Left ventricle myocardium superior (tissue), 1 donor: Measurements from ENCODE around the gene WNT5B. TPM values are rescaled to one million over a fixed set of nuclear protein-coding genes. Genes with fewer than 3 reads are reported as not detected.
"Not testable (repeated sequence)": the region's sequence is repeated elsewhere in the genome, so short reads cannot be mapped to it uniquely, and the experiment has no call there.

Experiments used
- ATAC-seq: fragments of 200-7000 bp; cut with Tn5 transposase; one replicate; pipeline ENCODE4 v1.9.1; 2020; ENCODE audit warnings: mild to moderate bottlenecking, moderate library complexity
- DNase-seq: peaks from one replicate; pipeline ENCODE4 v3.0.0-alpha.2; 2020
- intact Hi-C: fragments of 100-400 bp; cut with micrococcal nuclease; formaldehyde crosslinking; loops from one replicate; pipeline ENCODE4 v1.11.0; 2022
- total RNA-seq: library from RNA; stranded (reverse); fragmentation: NEBNext Ultra II Directional; extraction: Animal tissue kit (Norgen Biotek cat#: 25700); gene quantifications from one replicate; pipeline ENCODE4 v1.2.1, GENCODE V29; 2021
- donor health status: DM: no; HTN: yes; CAD: no; lungs with severe emphysema.

WNT5B gene
- total RNA-seq, 1 donor from 2014 or later: 2.4 TPM

DNA sequence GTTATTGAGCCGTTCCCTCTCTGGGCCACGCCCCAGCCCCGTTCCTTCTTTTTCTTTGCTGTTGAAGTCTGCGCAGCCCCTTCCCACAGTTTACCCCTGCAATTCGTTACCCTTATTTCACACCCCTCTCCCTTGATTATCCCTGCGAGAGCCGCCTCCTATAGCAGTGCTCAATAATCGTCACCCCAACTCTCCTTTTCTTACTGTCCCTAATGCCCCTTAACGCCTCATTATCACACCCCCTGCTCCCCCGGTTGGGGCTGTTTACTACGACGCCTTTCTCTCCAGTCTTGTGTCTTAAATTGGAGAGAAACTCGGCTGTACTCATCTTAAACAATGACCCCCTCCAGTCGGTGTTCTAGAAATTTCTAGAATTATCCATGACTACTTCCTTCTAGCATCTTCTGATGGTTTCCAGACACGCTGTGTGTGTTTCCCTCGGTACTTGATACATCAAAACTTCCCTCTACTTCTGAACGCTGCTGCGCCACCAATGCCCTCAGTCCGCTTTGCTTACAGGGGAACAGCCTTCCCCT lies 33.9 kb upstream of the WNT5B start:
- intact Hi-C loops: no loop called here
- DNase-seq (no peak), ATAC-seq (peak; percentile 18)

GRCh38 chr12:1595690-1596347 lies 33.2 kb upstream of the WNT5B start:
- intact Hi-C loops: no loop called here
- DNase-seq (no peak), ATAC-seq (no peak)

GRCh38 chr12:1598757-1599156 lies 30.3 kb upstream of the WNT5B start:
- ATAC-seq (no peak), DNase-seq (no peak)
- intact Hi-C loops: no loop called here

- intact Hi-C loops, ATAC-seq, DNase-seq: not testable (repeated sequence)
Observed at GRCh38 chr12:1602706-1603105, 26.3 kb upstream of the WNT5B start.

DNA sequence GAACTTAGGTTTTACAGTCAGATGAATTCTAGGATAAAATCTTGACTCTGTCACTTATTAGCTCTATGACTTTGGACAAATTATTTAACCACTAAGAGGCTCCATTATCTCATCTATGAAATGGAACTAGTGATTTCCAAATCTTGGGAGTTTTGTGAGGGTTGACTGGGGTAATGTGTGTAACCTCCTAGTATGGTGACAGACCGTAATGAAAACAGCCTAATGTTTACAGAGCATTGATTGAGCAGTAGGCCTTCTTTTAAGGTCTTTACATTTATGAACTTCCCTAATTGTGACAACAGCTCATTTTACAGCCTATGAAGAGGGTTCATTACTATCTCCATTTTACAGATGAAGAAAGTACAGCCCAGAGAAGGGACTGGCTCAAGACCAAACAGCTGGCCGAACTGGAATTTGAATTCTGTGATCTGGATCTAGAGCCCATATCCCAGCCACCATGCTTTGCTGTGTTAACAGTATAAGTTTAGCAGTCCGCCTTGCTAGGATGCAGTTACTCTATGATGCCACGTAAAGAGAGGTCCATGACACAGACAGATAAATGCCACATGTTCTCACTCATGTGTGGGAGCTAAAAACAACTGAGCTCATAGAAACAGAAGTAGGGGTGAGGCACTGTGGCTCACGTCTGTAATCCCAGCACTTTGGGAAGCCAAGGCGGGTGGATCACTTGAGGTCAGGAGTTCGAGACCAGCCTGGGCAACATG lies 25.6 kb upstream of the WNT5B start:
- intact Hi-C loops: no loop called here
- DNase-seq: no peak
- no peak for ATAC-seq

- intact Hi-C loops: no loop called here
- ATAC-seq (no peak), DNase-seq (no peak)
Observed at GRCh38 chr12:1604464-1604863, 24.6 kb upstream of the WNT5B start.

DNA sequence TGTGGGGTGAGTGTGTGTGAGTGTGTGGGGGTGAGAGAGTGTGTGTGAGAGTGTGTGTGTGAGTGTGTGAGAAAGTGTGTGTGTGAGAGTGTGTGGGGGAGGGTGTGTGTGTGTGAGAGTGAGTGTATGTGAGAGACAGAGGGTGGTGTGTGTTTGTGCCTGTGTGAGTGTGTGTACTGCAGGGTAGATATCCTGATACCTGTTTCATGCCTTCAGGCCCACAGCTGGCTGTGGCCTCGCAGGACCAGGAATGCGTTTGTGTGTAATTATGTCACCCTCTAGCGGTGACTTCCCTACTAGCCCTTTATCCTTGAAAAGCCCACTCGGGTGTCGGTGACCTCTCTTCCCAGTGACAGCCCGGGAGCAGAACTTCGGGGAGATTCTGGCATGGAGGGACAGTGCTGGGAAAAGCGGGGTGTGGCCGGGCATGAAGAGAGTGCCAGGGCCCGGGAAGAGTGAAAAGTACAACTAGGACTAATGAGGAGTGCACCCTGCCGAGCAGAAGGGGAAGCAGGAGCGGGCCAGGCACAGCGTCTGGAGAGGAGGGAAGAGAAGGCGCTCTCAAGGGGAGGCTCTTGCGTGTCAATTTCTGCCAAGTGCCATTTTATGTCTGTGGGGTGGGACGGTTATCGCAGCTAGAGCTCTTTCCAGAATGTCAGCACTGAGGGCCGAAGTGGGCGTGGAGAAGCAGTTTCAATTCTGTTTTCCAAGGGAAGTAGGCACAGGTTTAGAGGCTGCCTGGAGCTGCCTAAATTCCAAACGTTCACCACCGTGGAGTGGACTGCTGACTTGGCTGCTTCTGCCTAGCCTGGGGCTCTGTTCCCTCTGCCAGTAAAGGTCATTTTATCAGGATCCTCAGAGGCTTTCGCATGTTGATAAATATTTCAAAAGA lies 23.7 kb upstream of the WNT5B start:
- DNase-seq (peak; percentile 78), ATAC-seq (peak; percentile 84)
- intact Hi-C loops: no loop called here

DNA sequence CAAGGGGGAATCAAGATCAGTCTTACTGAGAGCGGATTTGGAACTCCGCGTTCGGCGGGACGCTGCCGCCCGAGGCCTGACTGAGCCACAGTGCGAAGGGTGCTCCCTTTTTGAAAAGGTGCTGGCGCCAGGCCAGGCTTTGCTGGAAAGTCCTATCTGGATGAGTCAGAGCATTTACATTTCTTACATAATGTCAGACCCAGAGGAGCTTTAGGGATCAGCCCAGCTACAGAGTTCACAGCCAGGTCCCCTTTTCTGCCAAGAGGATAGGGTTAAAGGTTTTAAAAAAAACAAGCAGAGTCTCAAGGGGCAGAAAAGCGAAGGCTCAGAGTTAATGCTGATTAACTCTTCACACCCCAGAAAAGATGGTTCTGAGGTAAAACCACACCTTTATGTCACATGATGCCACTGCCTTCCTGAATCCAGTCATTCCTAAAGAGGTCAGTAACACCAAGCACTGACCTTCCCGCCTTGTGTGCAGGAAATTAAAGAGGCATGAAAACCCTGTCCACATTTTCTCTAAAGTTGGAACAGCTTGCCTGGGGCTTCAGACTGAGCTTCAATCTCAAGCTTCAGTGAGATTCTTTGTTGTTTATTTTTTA lies 22.9 kb upstream of the WNT5B start:
- DNase-seq (peak; percentile 97), ATAC-seq (peak; percentile 81)
- intact Hi-C loops: no loop called here

GRCh38 chr12:1607940-1608712 lies 20.9 kb upstream of the WNT5B start:
- intact Hi-C loops: no loop called here
- DNase-seq (no peak), ATAC-seq (no peak)

- DNase-seq (no peak), ATAC-seq (peak; percentile 0)
- intact Hi-C loops: no loop called here
Observed at GRCh38 chr12:1608713-1609119, 20.3 kb upstream of the WNT5B start.

- intact Hi-C loops: no loop called here
- no peak for ATAC-seq
- no peak for DNase-seq
Observed at GRCh38 chr12:1610072-1610643, 18.9 kb upstream of the WNT5B start.

- ATAC-seq (peak; percentile 57), DNase-seq (no peak)
- intact Hi-C loops: no loop called here
Observed at GRCh38 chr12:1611803-1612572, 17.0 kb upstream of the WNT5B start.

GRCh38 chr12:1613860-1614259 lies 15.2 kb upstream of the WNT5B start:
- intact Hi-C loops: no loop called here
- no peak for DNase-seq
- ATAC-seq: no peak

- intact Hi-C loops: no loop called here
- DNase-seq (no peak), ATAC-seq (no peak)
Observed at GRCh38 chr12:1614360-1614759, 14.7 kb upstream of the WNT5B start.

DNA sequence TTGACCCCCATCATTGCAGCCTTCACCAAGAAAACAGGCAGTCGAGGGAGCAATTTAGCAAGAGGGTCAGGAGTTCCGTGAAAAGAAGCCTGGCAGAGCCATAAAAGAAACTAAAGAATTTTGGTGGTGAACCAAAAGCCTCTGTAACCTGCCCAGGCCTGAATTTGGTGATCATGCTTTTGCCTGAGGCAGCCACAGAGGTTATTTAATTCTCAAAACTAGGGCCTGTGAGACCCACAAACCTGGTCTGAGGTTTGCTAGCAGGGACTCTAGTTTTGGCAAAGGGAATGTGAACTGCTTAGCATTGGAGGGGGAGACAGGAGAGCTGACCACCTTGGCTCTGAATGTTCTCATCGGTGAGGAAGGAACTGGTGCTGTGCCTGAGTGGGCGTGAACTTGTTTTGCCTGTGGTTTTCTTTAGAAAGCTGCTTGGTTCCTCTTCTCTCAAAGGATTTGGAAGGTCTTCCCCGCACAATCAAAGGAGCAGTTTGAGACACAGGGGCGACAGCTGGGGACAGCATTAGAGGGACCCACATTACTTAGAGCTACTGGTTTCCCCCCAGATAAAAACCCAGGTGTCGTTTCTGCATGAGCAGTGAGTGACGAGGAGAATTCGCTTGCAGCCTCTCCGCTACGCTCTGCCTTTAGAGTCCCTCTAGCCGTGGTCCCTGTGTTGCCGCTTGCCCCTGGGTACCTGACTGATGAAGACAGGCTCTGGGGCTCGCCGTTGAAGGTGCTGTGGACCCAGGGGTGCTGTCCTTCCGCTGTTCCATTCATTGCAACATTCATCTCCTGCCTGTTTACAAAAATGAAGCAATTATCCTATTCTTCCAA lies 12.6 kb upstream of the WNT5B start:
- intact Hi-C loops: no loop called here
- ATAC-seq: no peak
- DNase-seq: no peak

GRCh38 chr12:1618489-1618888 lies 10.5 kb upstream of the WNT5B start:
- ATAC-seq: no peak
- intact Hi-C loops: no loop called here
- no peak for DNase-seq

DNA sequence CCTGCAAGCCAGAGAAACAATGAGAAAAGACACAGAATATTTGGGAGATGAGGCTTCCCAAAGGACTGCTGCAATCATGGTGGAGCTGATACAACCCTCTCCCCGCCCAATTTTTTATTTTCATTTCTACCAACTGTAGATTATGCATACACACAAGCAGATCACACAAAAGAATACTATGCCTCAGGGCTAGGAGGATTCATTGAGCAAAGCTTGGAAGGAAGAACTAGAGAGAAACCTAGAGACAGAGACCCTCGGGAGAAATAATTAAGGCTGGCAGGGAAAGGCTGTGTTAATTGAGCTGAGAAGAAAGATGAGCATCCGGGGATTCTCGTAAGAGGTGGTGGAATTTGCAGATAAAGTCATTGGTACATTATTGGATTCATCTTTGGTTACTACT lies 9.9 kb upstream of the WNT5B start:
- no peak for ATAC-seq
- no peak for DNase-seq
- intact Hi-C loops: no loop called here
